SK-N-SH (cell line): Measurements from ENCODE around the gene FHL2. TPM values are rescaled to one million over a fixed set of nuclear protein-coding genes. Genes with fewer than 3 reads are reported as not detected.

ENCODE experiments used
- CTCF ChIA-PET: fragments of 300-600, 350-600 bp; formaldehyde crosslinking; extraction: SDS; loops from one replicate; lab custom pipeline; 2021; lab: Yijun Ruan, JAX
- POLR2A ChIA-PET: fragments of 350-600 bp; sonication (Branson Sonifier 250); formaldehyde crosslinking; extraction: SDS; loops from one replicate; lab custom pipeline; 2020; ENCODE audit warnings: antibody characterized with exemption, inconsistent platforms; lab: Yijun Ruan, JAX
- DNase-seq: peaks from one replicate; pipeline ENCODE4 v3.0.0; 2012
- H2AFZ ChIP-seq: fragments of 200-600 bp; sonication (generic); 2 replicates; pipeline ENCODE4 v1.8.1; 2016; ENCODE audit warnings: antibody characterized with exemption, mild to moderate bottlenecking, low read depth
- H3F3A ChIP-seq: fragments of 200-600 bp; sonication (generic); replicated peaks from 2 replicates; pipeline ENCODE3; 2016; ENCODE audit warnings: antibody characterized with exemption, mild to moderate bottlenecking; ENCODE audit not compliant: insufficient read depth
- H3K27ac ChIP-seq, 2 experiments: fragments of 200-500 bp in 1 of 2; fragments of 200-600 bp in 1 of 2; sonication (Bioruptor generic) in 1 of 2; sonication (generic), shearing (Covaris generic) in 1 of 2; 2 replicates each; pipeline versions ENCODE4 v1.5.1 to v1.6.1; 2014 to 2016; ENCODE audit warnings: low read depth in 2 of 2, inconsistent platforms in 1 of 2, low read length in 1 of 2, mild to moderate bottlenecking in 1 of 2, mixed read lengths in 1 of 2
- H3K27me3 ChIP-seq: fragments of 200-600 bp; sonication (generic), shearing (Covaris generic); 2 replicates; pipeline ENCODE4 v1.6.1; 2016; ENCODE audit warnings: mixed run types; ENCODE audit not compliant: insufficient read depth
- H3K36me3 ChIP-seq, 2 experiments: fragments of 200-500 bp in 1 of 2; fragments of 200-600 bp in 1 of 2; sonication (Bioruptor generic) in 1 of 2; sonication (generic) in 1 of 2; replicated peaks in 1 of 2; 2 replicates each; pipeline versions ENCODE3 to v1.5.1; 2014 to 2016; ENCODE audit warnings: low read length in 1 of 2, mild to moderate bottlenecking in 1 of 2; ENCODE audit not compliant: insufficient read depth in 2 of 2, control insufficient read depth in 1 of 2
- H3K4me1 ChIP-seq, 2 experiments: fragments of 200-500 bp in 1 of 2; fragments of 200-600 bp in 1 of 2; sonication (Bioruptor generic) in 1 of 2; sonication (generic), shearing (Covaris generic) in 1 of 2; 2 replicates each; pipeline versions ENCODE4 v1.5.1 to v1.6.1; 2014 to 2016; ENCODE audit warnings: low read depth in 1 of 2, low read length in 1 of 2, mixed run types in 1 of 2; ENCODE audit not compliant: insufficient read depth in 2 of 2, control insufficient read depth in 1 of 2
- H3K4me2 ChIP-seq: fragments of 200-600 bp; sonication (generic), shearing (Covaris generic); 2 replicates; pipeline ENCODE4 v1.6.1; 2017; ENCODE audit warnings: mixed run types
- H3K4me3 ChIP-seq, 2 experiments: fragments of 200-500 bp in 1 of 2; fragments of 200-600 bp in 1 of 2; sonication (Bioruptor generic) in 1 of 2; sonication (generic), shearing (Covaris generic) in 1 of 2; 2 replicates each; pipeline versions ENCODE4 v1.5.1 to v1.8.1; 2014 to 2016; ENCODE audit warnings: low read depth in 2 of 2, inconsistent platforms in 1 of 2, low read length in 1 of 2, mild to moderate bottlenecking in 1 of 2, mixed read lengths in 1 of 2, moderate library complexity in 1 of 2
- H3K79me2 ChIP-seq: fragments of 200-600 bp; sonication (generic); 2 replicates; pipeline ENCODE4 v1.8.1; 2017; ENCODE audit warnings: mild to moderate bottlenecking; ENCODE audit not compliant: insufficient read depth
- H3K9ac ChIP-seq: fragments of 200-600 bp; sonication (generic); 2 replicates; pipeline ENCODE4 v1.6.1; 2017; ENCODE audit warnings: mixed run types
- H3K9me2 ChIP-seq: fragments of 200-600 bp; sonication (generic); 2 replicates; pipeline ENCODE4 v1.6.1; 2017; ENCODE audit warnings: mixed run types
- H3K9me3 ChIP-seq: fragments of 200-600 bp; sonication (generic); 2 replicates; pipeline ENCODE4 v1.6.1; 2017; ENCODE audit warnings: mixed run types, mild to moderate bottlenecking, moderate library complexity
- H4K20me1 ChIP-seq: fragments of 200-600 bp; sonication (generic); 2 replicates; pipeline ENCODE4 v1.6.1; 2017; ENCODE audit warnings: mild to moderate bottlenecking, mixed run types; ENCODE audit not compliant: insufficient read depth
- ELF1 ChIP-seq: IDR thresholded peaks from 2 replicates; pipeline ENCODE4 v1.4.0; 2012
- EP300 ChIP-seq, 2 experiments: IDR thresholded peaks; 2 replicates each; pipeline versions ENCODE4 v1.4.0 to v1.6.1; 2012; ENCODE audit warnings: borderline replicate concordance in 1 of 2, low read depth in 1 of 2, low read length in 1 of 2
- EZH2phosphoT487 ChIP-seq: fragments of 200-600 bp; sonication (generic); IDR thresholded peaks from 2 replicates; pipeline ENCODE4 v1.6.1; 2017; ENCODE audit warnings: low read depth, mixed run types, mild to moderate bottlenecking, antibody characterized with exemption, moderate library complexity, borderline replicate concordance
- FOXJ3 ChIP-seq: sonication (generic); formaldehyde crosslinking; IDR thresholded peaks from 2 replicates; pipeline ENCODE4 v1.5.1; 2020; ENCODE audit warnings: mild to moderate bottlenecking, missing genetic modification reagents
- FOXM1 ChIP-seq: IDR thresholded peaks from 2 replicates; pipeline ENCODE4 v1.4.0; 2012; ENCODE audit warnings: low read depth, mild to moderate bottlenecking
- GATA2 ChIP-seq: sonication (generic); formaldehyde crosslinking; IDR thresholded peaks from 2 replicates; pipeline ENCODE4 v1.5.0; 2020; ENCODE audit warnings: mild to moderate bottlenecking, missing genetic modification reagents
- POLR2AphosphoS5 ChIP-seq: IDR thresholded peaks from 2 replicates; pipeline ENCODE4 v1.6.1; 2012; ENCODE audit warnings: low read depth, low read length
- RCOR1 ChIP-seq: fragments of 150-350 bp; IDR thresholded peaks from 2 replicates; pipeline ENCODE4 v1.6.1; 2017; ENCODE audit warnings: antibody characterized with exemption, low read length
- RXRA ChIP-seq: IDR thresholded peaks from 2 replicates; pipeline ENCODE4 v1.4.0; 2012; ENCODE audit warnings: low read depth, mild to moderate bottlenecking, borderline replicate concordance
- SMC3 ChIP-seq: IDR thresholded peaks from 2 replicates; pipeline ENCODE4 v1.6.1; 2012; ENCODE audit warnings: low read depth, low read length, improper control_type of control experiment
- TAF1 ChIP-seq: IDR thresholded peaks from 2 replicates; pipeline ENCODE4 v1.6.1; 2012; ENCODE audit warnings: low read depth, mild to moderate bottlenecking, low read length, moderate library complexity, borderline replicate concordance
- TCF12 ChIP-seq: IDR thresholded peaks from 2 replicates; pipeline ENCODE4 v1.4.0; 2012
- WGBS: methylation state at CpG from one replicate; pipeline ENCODE4 v1.1.6; 2017; ENCODE audit warnings: low lambda C conversion rate; 5-methylcytosine and 5-hydroxymethylcytosine counted together
- polyA plus RNA-seq, 3 experiments: library from polyadenylated mRNA; depleted of rRNA; stranded (reverse); fragments of >200 nt; gene quantifications; 2 replicates each; pipeline ENCODE4 v1.2.3, GENCODE V29; 2012
- TF ChIP-seq, protein P1 (sequence below): fragments of 150-350 bp; IDR thresholded peaks from 2 replicates; pipeline ENCODE4 v1.6.1; 2017; ENCODE audit warnings: antibody characterized with exemption, low read length, low read depth, borderline replicate concordance

The FHL2 gene
- polyA plus RNA-seq, 1 of the 3 experiments (the other 2 are of a cell fraction): 31.7 TPM

DNA sequence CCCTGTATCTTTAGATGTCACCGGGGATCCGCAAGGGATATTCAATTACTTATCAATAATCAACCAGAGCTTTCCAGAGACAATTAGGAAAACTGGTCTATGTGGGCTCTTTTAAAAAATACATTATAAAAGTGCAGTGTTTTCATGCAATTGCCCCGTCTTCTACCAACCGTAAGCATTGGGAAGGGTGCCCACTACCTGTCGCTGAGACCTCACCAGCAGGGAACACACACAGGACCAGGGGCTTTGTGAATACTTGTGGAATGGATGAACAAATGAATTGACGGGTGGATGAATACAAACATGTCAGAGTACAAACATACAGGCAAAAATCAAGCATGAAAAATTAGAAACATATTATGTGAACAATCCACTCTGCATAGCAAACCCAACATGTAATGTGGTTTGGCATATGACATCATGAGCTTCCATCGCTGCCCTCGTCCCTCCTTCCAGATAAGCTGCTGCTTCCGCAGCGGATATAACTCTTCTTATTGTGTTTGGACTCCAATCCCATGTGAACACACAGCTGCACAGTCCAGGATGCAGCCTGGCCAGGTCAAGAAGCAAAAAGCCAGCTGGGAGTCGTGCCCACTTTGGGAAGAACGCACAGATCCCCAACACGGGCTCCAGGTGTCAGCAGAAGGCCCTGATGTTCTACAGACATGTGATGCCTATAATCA lies 5.3 kb downstream of the FHL2 start (continued):
- TF ChIP-seq, protein P1, sequence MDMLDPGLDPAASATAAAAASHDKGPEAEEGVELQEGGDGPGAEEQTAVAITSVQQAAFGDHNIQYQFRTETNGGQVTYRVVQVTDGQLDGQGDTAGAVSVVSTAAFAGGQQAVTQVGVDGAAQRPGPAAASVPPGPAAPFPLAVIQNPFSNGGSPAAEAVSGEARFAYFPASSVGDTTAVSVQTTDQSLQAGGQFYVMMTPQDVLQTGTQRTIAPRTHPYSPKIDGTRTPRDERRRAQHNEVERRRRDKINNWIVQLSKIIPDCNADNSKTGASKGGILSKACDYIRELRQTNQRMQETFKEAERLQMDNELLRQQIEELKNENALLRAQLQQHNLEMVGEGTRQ: no peak

DNA sequence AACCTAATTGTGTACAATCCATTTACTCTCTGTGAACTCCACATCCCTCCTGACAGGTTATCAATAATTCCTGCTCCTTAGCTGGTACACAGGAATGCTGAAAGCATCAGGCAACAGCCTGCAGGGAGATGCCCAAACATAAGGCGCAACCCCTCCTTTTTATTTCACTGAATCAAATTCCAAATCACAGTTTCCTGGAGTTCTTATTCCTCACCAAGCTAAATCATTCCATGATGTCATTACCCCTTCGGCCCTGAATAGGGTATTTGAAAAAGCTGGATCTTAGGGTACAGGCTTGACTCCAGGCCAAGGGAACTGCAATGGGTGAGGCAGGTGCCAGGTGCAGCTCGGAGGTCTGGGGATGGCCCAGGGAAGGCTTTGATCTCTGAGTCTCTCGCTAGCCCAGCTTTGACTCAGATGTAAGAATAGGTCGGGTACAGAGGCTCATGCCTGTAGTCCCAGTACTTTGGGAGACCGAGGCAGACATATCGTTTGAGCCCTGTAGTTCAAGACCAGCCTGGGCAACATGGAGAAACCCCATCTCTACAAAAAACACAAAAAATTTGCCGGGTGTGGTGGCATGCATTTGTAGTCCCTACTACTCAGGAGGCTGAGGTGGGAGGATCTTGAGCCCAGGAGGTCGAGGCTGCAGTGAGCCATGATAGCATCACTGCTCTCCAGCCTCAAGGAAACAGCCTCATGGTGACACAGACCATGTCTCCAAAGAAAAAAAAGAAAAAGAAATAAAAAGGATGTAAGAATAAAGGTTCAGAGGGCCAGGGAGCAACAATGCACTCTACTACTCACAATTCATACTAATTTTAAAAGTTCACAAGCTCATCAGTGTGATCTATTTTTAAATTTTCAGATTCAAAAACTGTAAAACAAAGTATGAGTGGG lies 6.8 kb downstream of the FHL2 start:
- peaks cover 0 to 25% of the 10 kb centered on the region in 2 experiments for H3K36me3 ChIP-seq
- H3K4me2 ChIP-seq: no peak overlapping the region
- H2AFZ ChIP-seq: no peak overlapping the region
- H3K9me2 ChIP-seq: no peaks in the 10 kb centered on the region
- no peaks in the 10 kb centered on the region for H3K27me3 ChIP-seq
- no peaks in the 10 kb centered on the region for H3K9me3 ChIP-seq
- WGBS: 89% methylated on average over 8 of the region's 9 CpGs
- no peak overlapping the region for H3K9ac ChIP-seq
- H3K4me3 ChIP-seq: no peak overlapping the region
- H3F3A ChIP-seq: peaks cover 32% of the 10 kb centered on the region
- TF ChIP-seq TAF1: no peak
- TF ChIP-seq GATA2 (CRISPR knock-in tag): no peak
- no peak for TF ChIP-seq FOXM1
- TF ChIP-seq SMC3: no peak
- no peak for TF ChIP-seq TCF12
- TF ChIP-seq POLR2AphosphoS5: no peak
- TF ChIP-seq EZH2phosphoT487: no peak
- TF ChIP-seq EP300 (IDR thresholded peaks at IDR 0.05; ENCODE audit: borderline replicate concordance in 1 of 2, low read depth in 1 of 2, low read length in 1 of 2): no peak
- no peak for TF ChIP-seq ELF1
- TF ChIP-seq RXRA: no peak
- TF ChIP-seq RCOR1: no peak
- TF ChIP-seq FOXJ3 (CRISPR knock-in tag): no peak
- H3K79me2 ChIP-seq: peaks cover 95% of the 10 kb centered on the region
- no peak overlapping the region for H3K27ac ChIP-seq
- CTCF ChIA-PET: interaction anchor here (0.6 to 1.7 kb wide), 4 partner anchors 14 to 129 kb away, joined by 3 to 5 read pairs (median 4); no protein-coding TSS in a partner anchor
- DNase-seq: no peak
- POLR2A ChIA-PET: no interaction called here
- H3K4me1 ChIP-seq: peaks cover 0 to 22% of the 10 kb centered on the region in 2 experiments; a peak in 3 of 4 replicates
- peaks cover 32% of the 10 kb centered on the region; the same call in 1 of the 2 replicates for H4K20me1 ChIP-seq
